ENCODE results near the gene EEF1G.

The EEF1G gene

GRCh38 chr11:62544581-62545436 lies 28.9 kb downstream of the EEF1G start:
- H3K4me3 ChIP-seq (ENCODE audit: low read length), result peak overlapping the region; percentile 97
- TF ChIP-seq CTCF (conservative IDR thresholded peaks at IDR 0.05; ENCODE audit: low read length), result no peak
- DNase-seq (ENCODE audit: low read depth), result no peak

GRCh38 chr11:62543680-62544444 lies 29.8 kb downstream of the EEF1G start:
- no peak for TF ChIP-seq CTCF (conservative IDR thresholded peaks at IDR 0.05; ENCODE audit: low read length)
- DNase-seq (ENCODE audit: low read depth), result no peak
- peak overlapping the region; percentile 97 for H3K4me3 ChIP-seq (ENCODE audit: low read length)

- H3K4me3 ChIP-seq (ENCODE audit: low read length), result peak overlapping the region; percentile 97
- DNase-seq (ENCODE audit: low read depth), result peak; percentile 85
- TF ChIP-seq CTCF (conservative IDR thresholded peaks at IDR 0.05; ENCODE audit: low read length), result peak; percentile 90
These were observed 30.7 kb downstream of the EEF1G start for GRCh38 chr11:62542750-62543567.

- no peak for DNase-seq (ENCODE audit: low read depth)
- H3K4me3 ChIP-seq (ENCODE audit: low read length), result peak overlapping the region; percentile 97
- TF ChIP-seq CTCF (conservative IDR thresholded peaks at IDR 0.05; ENCODE audit: low read length), result no peak
These were observed 31.5 kb downstream of the EEF1G start for GRCh38 chr11:62542111-62542745.

- TF ChIP-seq CTCF (conservative IDR thresholded peaks at IDR 0.05; ENCODE audit: low read length), result no peak
- H3K4me3 ChIP-seq (ENCODE audit: low read length), result peak overlapping the region; percentile 97
- no peak for DNase-seq (ENCODE audit: low read depth)
These were observed 32.6 kb downstream of the EEF1G start for GRCh38 chr11:62540804-62541701.

Data from AG10803 (cell line).